Stimulated activated CD8-positive, alpha-beta memory T cell treated with anti-CD3 and anti-CD28 coated beads, Interleukin-12 subunit alpha, Interleukin-12 subunit beta, amount 100 ng/mL, for 1 hour (primary cell): Measurements from ENCODE around the gene EVC2.

Experiments
- DNase-seq: peaks from one replicate; pipeline ENCODE4 v3.0.0-alpha.2; 2020; ENCODE audit warnings: low read depth

Gene EVC2

DNA sequence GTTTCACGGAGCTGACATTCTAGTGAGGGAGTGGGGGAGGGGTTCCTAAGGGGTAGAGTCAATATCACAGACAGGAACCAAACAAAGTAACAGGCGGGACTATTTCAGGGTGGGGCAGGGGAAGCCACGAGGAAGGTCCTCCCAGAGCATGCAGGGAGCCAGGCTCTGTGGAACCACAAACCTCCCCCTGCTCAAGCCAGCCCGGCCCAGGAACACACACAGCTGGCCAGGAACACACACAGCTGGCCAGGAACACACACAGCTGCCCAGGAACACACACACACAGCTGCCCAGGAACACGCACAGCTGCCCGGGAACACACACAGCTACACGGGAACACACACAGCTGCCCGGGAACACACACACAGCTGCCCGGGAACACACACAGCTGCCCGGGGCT, 24.8 kb downstream of the EVC2 start:
- DNase-seq: no peak

GRCh38 chr4:5678977-5679376, 29.4 kb downstream of the EVC2 start:
- no peak for DNase-seq

DNA sequence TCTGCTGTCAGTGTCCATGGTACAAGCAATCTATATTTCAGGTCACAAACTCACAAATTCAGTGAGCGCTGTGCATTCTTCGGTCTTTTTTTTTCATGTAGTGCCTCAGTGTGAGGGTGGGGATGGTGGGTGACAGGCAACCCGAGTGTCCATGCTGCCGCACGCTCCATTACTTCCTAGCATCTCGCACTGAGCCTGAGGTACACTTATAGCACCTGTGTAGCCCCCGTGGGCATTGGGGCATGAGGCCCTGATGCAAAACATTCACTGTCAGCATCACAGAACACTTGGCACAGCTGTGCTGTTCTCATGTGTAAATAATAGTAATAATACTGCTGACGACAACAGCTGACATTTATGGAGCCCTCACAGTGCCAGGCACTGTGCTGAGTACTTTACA, 31.6 kb downstream of the EVC2 start:
- DNase-seq: no peak

GRCh38 chr4:5666741-5667140, 41.6 kb downstream of the EVC2 start:
- no peak for DNase-seq

- DNase-seq: no peak
These were observed 43.6 kb downstream of the EVC2 start for GRCh38 chr4:5664778-5665177.

GRCh38 chr4:5662555-5662954, 45.8 kb downstream of the EVC2 start:
- DNase-seq: no peak

DNA sequence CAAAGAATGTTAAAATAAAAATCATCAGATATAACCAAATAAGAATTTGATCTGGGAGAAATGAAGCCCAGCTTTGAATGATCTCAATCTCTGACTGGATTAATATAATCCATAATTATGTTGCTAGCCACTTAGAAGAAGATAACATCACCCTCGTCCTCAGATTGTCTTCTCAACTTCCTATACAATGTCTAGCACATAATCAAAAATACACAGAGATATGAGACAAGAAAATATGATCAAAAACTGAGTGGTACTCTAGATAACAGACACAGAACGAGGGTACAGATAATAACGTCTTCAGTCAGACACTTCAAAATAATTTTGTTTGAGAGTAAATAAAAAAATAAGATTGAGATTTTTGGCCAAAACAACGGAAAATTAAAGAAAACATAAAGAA, 47.1 kb downstream of the EVC2 start:
- no peak for DNase-seq

GRCh38 chr4:5660185-5660584, 48.2 kb downstream of the EVC2 start:
- no peak for DNase-seq

DNA sequence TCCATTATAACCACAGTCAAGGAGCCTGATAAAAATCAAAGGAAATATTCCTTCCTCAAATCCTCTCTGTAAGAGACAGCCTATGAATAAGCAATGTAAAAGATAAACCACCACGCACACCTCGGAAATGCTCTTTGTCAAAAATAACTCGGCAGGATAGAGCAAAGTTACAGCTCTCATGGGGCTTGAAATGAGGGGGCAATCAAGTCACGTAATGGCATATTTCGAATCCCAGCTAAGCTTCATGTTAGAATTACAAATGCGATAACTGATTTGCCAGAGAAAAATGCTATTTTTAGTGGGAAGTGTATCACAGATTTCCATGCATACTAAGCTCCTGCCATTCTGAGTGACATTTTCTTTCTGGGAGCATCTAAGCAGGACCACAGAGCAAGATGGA, 49.4 kb downstream of the EVC2 start:
- DNase-seq: no peak

GRCh38 chr4:5656415-5656814, 51.9 kb downstream of the EVC2 start:
- no peak for DNase-seq

DNA sequence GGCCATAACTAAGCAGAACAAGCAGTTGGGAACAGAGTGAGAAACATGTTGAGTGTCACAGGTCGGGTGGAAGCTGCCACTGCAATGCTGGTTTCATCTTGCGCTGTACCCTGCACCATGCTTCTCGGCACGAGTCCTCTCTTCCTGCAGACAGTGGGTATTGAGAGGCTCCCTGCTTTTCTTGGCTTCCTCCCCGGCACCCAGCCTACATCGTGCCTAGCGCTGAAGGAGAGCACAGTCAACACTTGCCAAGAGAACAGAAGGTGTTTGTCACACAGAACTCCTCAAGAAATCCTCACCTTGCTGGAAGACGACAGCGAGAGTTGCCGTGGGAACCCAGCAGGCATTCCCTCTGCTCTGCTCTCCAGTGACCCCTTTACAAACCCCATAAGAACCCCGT, 53.6 kb downstream of the EVC2 start:
- DNase-seq: no peak

- DNase-seq: no peak
These were observed 57.3 kb downstream of the EVC2 start for GRCh38 chr4:5651089-5651488.

DNA sequence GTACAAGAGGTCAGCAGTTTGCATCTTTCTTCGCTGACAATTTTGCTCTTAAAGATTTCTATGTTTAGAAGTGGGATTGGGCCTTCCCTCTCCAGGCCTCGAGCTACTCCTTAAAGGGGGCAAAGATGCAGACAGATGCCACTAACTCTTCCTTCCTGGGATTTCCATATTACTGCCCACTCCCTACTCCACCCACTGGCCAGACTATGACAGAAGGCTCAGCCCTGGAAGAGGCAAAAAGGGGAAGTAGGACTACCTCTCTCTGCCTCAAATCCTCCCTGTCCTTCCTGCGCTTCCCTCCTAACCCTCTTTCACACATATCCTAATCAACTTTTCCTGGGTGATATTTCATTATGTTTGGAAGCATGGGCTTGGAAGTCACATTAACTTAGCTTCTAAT, 58.3 kb downstream of the EVC2 start:
- no peak for DNase-seq

DNA sequence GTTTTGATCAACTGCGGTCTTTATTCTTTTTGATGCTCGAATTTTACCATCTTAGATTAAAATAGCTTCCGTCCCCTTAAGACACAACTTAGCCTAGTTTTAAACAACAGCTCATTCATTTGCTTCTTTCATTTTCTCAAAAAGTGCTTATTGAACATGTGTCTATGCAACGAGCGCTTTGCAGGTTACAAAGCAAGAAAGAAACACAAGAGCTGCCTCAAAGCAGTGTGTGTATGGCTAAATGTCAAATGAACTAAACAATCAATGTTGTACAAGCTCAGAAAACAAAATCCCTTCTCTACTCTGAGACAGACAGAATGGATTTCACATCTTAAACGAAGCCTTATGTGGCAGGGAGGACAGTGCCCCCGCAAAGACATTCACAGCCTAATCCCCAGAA, 61.0 kb downstream of the EVC2 start:
- DNase-seq: no peak

DNA sequence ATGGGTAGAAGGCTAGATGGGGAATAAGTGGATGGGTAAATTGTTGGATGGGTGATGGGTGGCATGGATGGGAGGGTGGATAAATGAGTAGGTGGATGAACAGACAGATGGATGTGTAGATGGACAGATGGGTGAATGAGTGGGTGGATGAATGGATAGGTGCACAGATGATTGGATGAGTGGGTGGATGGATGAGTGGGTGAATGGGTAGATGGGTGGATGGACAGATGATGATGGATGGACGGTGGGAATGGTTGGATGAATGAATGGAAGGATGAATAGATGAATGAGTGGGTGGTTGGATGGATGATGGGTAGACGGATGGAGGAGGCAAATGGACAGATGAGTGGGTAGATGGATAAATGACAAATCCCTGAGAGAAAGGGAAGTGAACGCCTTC, 68.3 kb downstream of the EVC2 start:
- DNase-seq: no peak

GRCh38 chr4:5639556-5639955, 68.8 kb downstream of the EVC2 start:
- DNase-seq: no peak

GRCh38 chr4:5638976-5639375, 69.4 kb downstream of the EVC2 start:
- no peak for DNase-seq

DNA sequence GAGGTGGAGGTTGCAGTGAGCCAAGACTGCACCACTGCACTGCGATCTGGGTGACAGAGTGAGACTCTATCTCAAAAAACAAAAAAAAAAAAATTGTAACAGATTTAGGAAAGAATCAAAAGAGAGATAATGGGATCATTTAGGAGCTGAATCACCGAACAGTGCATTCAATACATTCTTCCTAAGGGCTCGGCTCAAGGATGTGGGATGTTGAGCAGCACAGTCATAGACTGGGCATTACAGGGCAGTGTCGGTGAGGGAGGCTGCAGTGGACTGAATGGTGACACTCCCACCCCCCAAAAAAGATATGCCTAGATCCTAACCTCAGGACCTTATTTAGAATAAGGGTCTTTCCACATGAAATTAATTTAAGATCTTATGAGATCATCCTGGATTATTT, 70.0 kb downstream of the EVC2 start:
- DNase-seq: no peak

- DNase-seq: no peak
These were observed 71.3 kb downstream of the EVC2 start for GRCh38 chr4:5636766-5637670.

DNA sequence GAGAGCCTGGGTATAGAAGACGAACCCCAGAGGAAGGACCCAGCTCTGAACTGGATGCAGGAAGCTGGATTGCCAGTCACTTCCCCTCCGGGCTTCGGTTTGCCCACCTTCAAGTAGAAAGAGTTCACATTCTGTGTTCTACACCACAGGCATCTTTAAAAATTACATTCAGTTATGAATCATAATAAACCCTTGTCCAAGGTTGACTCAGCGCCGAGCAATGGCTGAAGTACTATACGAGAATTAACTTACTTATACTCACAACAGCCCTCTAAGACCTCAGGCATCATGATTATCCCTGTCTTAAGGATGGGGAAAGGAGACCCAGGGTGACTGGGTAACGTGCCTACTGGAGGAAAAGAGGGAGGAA, 72.5 kb downstream of the EVC2 start:
- no peak for DNase-seq

DNA sequence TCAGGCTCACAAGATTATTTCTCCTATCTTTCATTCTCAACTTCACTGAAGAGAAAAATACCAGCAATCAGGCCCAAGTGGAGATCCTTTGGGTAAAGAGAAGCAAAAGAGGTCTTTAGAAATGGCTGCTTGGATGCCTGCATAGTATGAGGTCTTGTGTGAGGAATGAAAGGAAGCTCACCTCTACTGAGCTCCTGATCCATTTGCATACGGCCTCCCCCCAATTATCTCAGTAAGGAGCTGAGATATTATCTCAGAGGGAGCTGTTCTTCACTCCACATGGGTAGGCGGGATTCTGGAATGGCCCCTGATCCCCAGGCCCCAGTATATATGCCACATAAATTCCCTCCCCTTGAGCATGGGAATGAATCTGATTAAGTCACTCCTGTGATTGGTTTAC, 75.8 kb downstream of the EVC2 start:
- DNase-seq: no peak

GRCh38 chr4:5632066-5632440, 76.3 kb downstream of the EVC2 start:
- DNase-seq: no peak

DNA sequence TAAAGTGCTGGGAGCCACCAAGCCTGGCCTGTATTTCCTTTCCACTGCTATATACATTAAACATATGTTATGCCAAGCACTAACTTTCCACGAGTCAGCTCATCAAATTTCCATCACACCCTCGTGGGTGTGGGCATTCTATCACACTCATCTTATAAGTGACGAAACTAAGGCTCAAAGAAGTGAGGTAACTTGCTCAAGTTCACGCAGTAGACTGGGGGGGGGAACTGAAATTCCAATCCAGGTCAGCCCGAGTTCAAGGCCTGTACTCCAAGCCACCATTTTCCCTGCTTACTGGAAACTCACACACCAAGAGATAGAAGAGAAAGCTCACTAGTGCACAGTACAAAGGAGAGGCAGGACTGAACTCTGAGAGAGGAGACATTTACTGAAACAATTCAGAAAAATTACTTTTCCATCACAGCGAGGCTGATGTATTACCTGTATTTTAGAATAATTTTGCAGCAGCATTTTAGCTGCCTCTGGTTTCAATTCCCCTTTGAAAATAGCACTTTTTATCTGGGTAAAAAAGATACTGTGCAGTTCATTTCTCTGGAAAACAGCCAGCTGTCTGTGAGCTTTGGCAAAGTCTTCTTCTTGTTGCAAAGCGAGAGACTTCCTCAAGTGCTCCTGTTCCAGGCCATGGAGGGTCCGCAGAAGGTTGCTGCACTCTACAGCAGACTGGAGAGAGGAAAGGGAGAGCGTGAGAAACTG, 76.8 kb downstream of the EVC2 start:
- DNase-seq: no peak

GRCh38 chr4:5630762-5631161, 77.6 kb downstream of the EVC2 start:
- DNase-seq: no peak
